ENCODE results near the gene DCLK1. TPM values are rescaled to one million over a fixed set of nuclear protein-coding genes. Genes with fewer than 3 reads are reported as not detected.
"Not testable (repeated sequence)": the region's sequence is repeated elsewhere in the genome, so short reads cannot be mapped to it uniquely, and the experiment has no call there.

DCLK1 gene
- total and polyA plus RNA-seq, 7 experiments from 2014 or later = not detected

GRCh38 chr13:36105726-36106125, 25.5 kb downstream of the DCLK1 start:
- H3K9me3 ChIP-seq (ENCODE audit: control insufficient read depth in 2 of 3, low read length in 3 of 3) = peaks cover 0 to 3% (median 0%) of the 10 kb centered on the region in 3 experiments
- Mint-ChIP-seq H3K4me1 (no peaks in the 10 kb centered on the region), H3K27me3 (peaks cover 0 to 4% (median 0%) of the 10 kb centered on the region in 5 donors), H3K27ac (no peak overlapping the region), H3K4me3 (no peak overlapping the region), H3K36me3 (no peaks in the 10 kb centered on the region), H3K9me3 (peaks cover 0 to 13% (median 4%) of the 10 kb centered on the region in 11 donors)
- DNase-seq (no peak), ATAC-seq (no peak)
- H3K4me3 ChIP-seq (ENCODE audit: low read length) = no peak overlapping the region
- intact Hi-C loops (cut with micrococcal nuclease) = no loop called here
- no peak overlapping the region for H3K27ac ChIP-seq (ENCODE audit: low read depth, low read length)
- ChIA-PET CTCF (no interaction called here), POLR2A (no interaction called here)
- H3K4me1 ChIP-seq (ENCODE audit: control insufficient read depth in 2 of 2, insufficient read depth in 2 of 2, low read length in 2 of 2) = no peaks in the 10 kb centered on the region
- no peaks in the 10 kb centered on the region for H3K36me3 ChIP-seq (ENCODE audit: control insufficient read depth in 2 of 3, insufficient read depth in 3 of 3, low read length in 3 of 3)
- no peaks in the 10 kb centered on the region for H3K27me3 ChIP-seq (ENCODE audit: control insufficient read depth in 2 of 2, insufficient read depth in 2 of 2, low read length in 2 of 2)

DNA sequence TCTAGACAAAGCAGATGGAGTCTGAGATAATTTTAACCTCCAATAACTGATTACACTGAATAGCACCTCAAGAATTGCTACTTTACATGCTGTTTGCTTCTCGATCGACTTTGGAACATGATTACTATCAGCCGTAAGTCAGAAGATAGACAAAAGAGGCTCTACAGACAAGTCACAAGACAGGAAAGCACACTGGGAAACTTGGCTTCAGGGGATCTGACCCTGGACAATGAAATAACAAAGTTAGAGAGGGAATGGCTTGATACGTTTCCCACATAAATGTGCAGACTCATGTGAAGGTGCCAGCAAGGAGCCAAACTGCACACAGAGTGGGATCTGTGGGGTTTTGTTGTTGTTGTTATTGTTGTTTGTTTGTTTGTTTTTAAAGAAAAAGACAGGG, 28.5 kb downstream of the DCLK1 start:
- Mint-ChIP-seq H3K27ac (no peak overlapping the region), H3K27me3 (no peaks in the 10 kb centered on the region), H3K36me3 (no peaks in the 10 kb centered on the region), H3K4me1 (no peaks in the 10 kb centered on the region), H3K4me3 (no peak overlapping the region), H3K9me3 (peaks cover 0 to 7% (median 2%) of the 10 kb centered on the region in 11 donors)
- H3K9me3 ChIP-seq (ENCODE audit: control insufficient read depth in 2 of 3, low read length in 3 of 3) = peaks cover 0 to 3% (median 0%) of the 10 kb centered on the region in 3 experiments
- ChIA-PET CTCF (no interaction called here), POLR2A (no interaction called here)
- no peak overlapping the region for H3K4me3 ChIP-seq (ENCODE audit: low read length)
- DNase-seq (no peak), ATAC-seq (no peak)
- H3K27me3 ChIP-seq (ENCODE audit: control insufficient read depth in 2 of 2, insufficient read depth in 2 of 2, low read length in 2 of 2) = no peaks in the 10 kb centered on the region
- intact Hi-C loops (cut with micrococcal nuclease) = no loop called here
- H3K36me3 ChIP-seq (ENCODE audit: control insufficient read depth in 2 of 3, insufficient read depth in 3 of 3, low read length in 3 of 3) = no peaks in the 10 kb centered on the region
- no peak overlapping the region for H3K27ac ChIP-seq (ENCODE audit: low read depth, low read length)
- no peaks in the 10 kb centered on the region for H3K4me1 ChIP-seq (ENCODE audit: control insufficient read depth in 2 of 2, insufficient read depth in 2 of 2, low read length in 2 of 2)

GRCh38 chr13:36101907-36102306, 29.3 kb downstream of the DCLK1 start:
- H3K4me3 Mint-ChIP-seq; H3K9me3 Mint-ChIP-seq; H3K27me3 ChIP-seq (ENCODE audit: control insufficient read depth in 2 of 2, insufficient read depth in 2 of 2, low read length in 2 of 2); H3K27me3 Mint-ChIP-seq; H3K27ac ChIP-seq (ENCODE audit: low read depth, low read length); H3K4me1 ChIP-seq (ENCODE audit: control insufficient read depth in 2 of 2, insufficient read depth in 2 of 2, low read length in 2 of 2); H3K36me3 ChIP-seq (ENCODE audit: control insufficient read depth in 2 of 3, insufficient read depth in 3 of 3, low read length in 3 of 3); H3K27ac Mint-ChIP-seq; ATAC-seq; POLR2A ChIA-PET; DNase-seq; intact Hi-C loops (cut with micrococcal nuclease); H3K4me1 Mint-ChIP-seq; H3K36me3 Mint-ChIP-seq; H3K4me3 ChIP-seq (ENCODE audit: low read length); CTCF ChIA-PET; H3K9me3 ChIP-seq (ENCODE audit: control insufficient read depth in 2 of 3, low read length in 3 of 3): not testable (repeated sequence)

DNA sequence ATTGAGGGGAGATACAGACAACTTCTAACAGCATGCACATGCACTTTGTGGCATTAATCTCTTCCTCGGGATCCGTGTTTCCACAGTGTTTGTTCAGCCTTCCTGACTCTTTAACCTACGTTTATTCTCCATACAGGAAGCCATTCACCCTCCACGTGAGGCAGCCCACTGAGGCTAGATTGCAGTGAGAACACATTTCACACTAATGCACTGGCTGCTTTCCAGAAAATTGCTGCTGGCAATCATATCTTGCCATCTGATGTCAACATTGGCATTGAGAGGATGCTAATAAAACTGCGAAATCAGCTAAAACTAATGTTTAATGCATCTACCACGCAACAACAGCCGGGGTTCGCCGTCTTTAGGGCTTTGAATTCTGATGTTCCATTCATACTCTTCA, 30.0 kb downstream of the DCLK1 start:
- DNase-seq = no peak
- Mint-ChIP-seq H3K27me3 (no peaks in the 10 kb centered on the region), H3K4me3 (no peak overlapping the region), H3K27ac (no peak overlapping the region), H3K4me1 (no peaks in the 10 kb centered on the region), H3K9me3 (peaks cover 0 to 7% (median 2%) of the 10 kb centered on the region in 11 donors), H3K36me3 (no peaks in the 10 kb centered on the region)
- no peaks in the 10 kb centered on the region for H3K36me3 ChIP-seq (ENCODE audit: control insufficient read depth in 2 of 3, insufficient read depth in 3 of 3, low read length in 3 of 3)
- intact Hi-C loops (cut with micrococcal nuclease) = no loop called here
- H3K4me3 ChIP-seq (ENCODE audit: low read length) = no peak overlapping the region
- ATAC-seq = no peak
- H3K4me1 ChIP-seq (ENCODE audit: control insufficient read depth in 2 of 2, insufficient read depth in 2 of 2, low read length in 2 of 2) = no peaks in the 10 kb centered on the region
- ChIA-PET POLR2A (no interaction called here), CTCF (no interaction called here)
- H3K9me3 ChIP-seq (ENCODE audit: control insufficient read depth in 2 of 3, low read length in 3 of 3) = no peaks in the 10 kb centered on the region
- no peaks in the 10 kb centered on the region for H3K27me3 ChIP-seq (ENCODE audit: control insufficient read depth in 2 of 2, insufficient read depth in 2 of 2, low read length in 2 of 2)
- H3K27ac ChIP-seq (ENCODE audit: low read depth, low read length) = no peak overlapping the region

- no peak overlapping the region for H3K27ac ChIP-seq (ENCODE audit: low read depth, low read length)
- no peak overlapping the region for H3K4me3 ChIP-seq (ENCODE audit: low read length)
- no peaks in the 10 kb centered on the region for H3K36me3 ChIP-seq (ENCODE audit: control insufficient read depth in 2 of 3, insufficient read depth in 3 of 3, low read length in 3 of 3)
- DNase-seq = no peak
- H3K4me1 ChIP-seq (ENCODE audit: control insufficient read depth in 2 of 2, insufficient read depth in 2 of 2, low read length in 2 of 2) = no peaks in the 10 kb centered on the region
- Mint-ChIP-seq H3K9me3 (peaks cover 0 to 7% (median 2%) of the 10 kb centered on the region in 11 donors), H3K27me3 (no peaks in the 10 kb centered on the region), H3K4me3 (no peak overlapping the region), H3K27ac (no peak overlapping the region), H3K36me3 (no peaks in the 10 kb centered on the region), H3K4me1 (no peaks in the 10 kb centered on the region)
- intact Hi-C loops (cut with micrococcal nuclease) = no loop called here
- ATAC-seq = no peak
- H3K9me3 ChIP-seq (ENCODE audit: control insufficient read depth in 2 of 3, low read length in 3 of 3) = no peaks in the 10 kb centered on the region
- H3K27me3 ChIP-seq (ENCODE audit: control insufficient read depth in 2 of 2, insufficient read depth in 2 of 2, low read length in 2 of 2) = no peaks in the 10 kb centered on the region
- ChIA-PET CTCF (no interaction called here), POLR2A (no interaction called here)
Observed at GRCh38 chr13:36098080-36098479, 33.1 kb downstream of the DCLK1 start.

DNA sequence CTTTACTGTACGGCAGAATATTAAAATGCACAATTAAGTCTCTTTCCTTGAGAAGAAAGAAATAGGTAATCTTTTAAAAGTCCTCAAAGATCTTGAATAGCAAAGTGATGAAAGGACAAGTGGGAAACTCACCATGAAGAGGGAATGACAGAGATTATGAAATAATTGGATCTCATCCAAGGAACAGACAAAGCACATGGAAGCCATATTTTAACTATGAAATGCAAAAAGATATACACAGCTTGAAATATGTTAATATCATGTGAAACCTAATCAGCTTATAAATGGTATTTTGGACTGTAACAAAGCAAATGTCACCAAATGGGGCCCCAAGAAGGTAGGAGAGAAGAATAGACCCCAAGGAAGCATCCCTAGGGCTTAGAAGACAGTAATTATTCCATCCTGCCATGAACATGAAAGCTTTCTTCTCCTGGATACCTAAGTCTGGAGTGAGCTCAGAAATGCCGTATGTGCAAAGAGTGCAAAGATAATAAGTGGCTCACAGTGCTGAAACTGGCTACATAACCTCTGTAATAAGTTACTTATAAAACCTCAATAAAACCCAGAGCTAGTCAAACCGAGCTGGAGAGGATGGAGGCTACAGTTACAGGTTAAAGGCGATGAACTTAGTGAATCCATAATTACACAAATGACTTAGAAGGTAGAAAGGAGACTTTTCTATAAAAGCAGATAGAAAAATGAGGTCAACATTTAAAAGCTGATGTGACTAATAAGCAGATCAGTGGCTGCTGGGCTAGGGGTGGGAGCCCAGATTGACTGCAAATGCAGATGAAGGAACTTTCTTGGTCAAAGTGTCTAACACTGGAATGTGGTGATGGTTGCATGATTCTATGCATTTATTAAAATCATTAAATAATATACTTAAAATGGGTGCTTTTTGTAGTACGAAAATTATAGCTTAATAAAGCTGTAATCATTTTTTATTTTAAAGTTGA, 34.4 kb downstream of the DCLK1 start:
- Mint-ChIP-seq H3K27me3 (peaks cover 0 to 5% (median 3%) of the 10 kb centered on the region in 5 donors), H3K9me3 (peaks cover 0 to 10% (median 3%) of the 10 kb centered on the region in 11 donors), H3K4me3 (no peak overlapping the region), H3K36me3 (no peaks in the 10 kb centered on the region), H3K4me1 (no peaks in the 10 kb centered on the region), H3K27ac (no peak overlapping the region)
- Histone ChIP-seq H3K27ac (ENCODE audit: low read depth, low read length) (no peak overlapping the region), H3K36me3 (ENCODE audit: control insufficient read depth in 2 of 3, insufficient read depth in 3 of 3, low read length in 3 of 3) (no peaks in the 10 kb centered on the region), H3K27me3 (ENCODE audit: control insufficient read depth in 2 of 2, insufficient read depth in 2 of 2, low read length in 2 of 2) (no peaks in the 10 kb centered on the region), H3K4me3 (ENCODE audit: low read length) (no peak overlapping the region), H3K9me3 (ENCODE audit: control insufficient read depth in 2 of 3, low read length in 3 of 3) (no peaks in the 10 kb centered on the region), H3K4me1 (ENCODE audit: control insufficient read depth in 2 of 2, insufficient read depth in 2 of 2, low read length in 2 of 2) (no peaks in the 10 kb centered on the region)
- ATAC-seq = no peak
- CTCF ChIA-PET = no interaction called here
- intact Hi-C loops (cut with micrococcal nuclease) = no loop called here
- POLR2A ChIA-PET = no interaction called here
- DNase-seq = no peak

- H3K36me3 Mint-ChIP-seq = no peaks in the 10 kb centered on the region
- Histone ChIP-seq H3K4me3 (ENCODE audit: low read length) (no peak overlapping the region), H3K27ac (ENCODE audit: low read depth, low read length) (no peak overlapping the region), H3K4me1 (ENCODE audit: control insufficient read depth in 2 of 2, insufficient read depth in 2 of 2, low read length in 2 of 2) (no peaks in the 10 kb centered on the region), H3K36me3 (ENCODE audit: control insufficient read depth in 2 of 3, insufficient read depth in 3 of 3, low read length in 3 of 3) (no peaks in the 10 kb centered on the region), H3K9me3 (ENCODE audit: control insufficient read depth in 2 of 3, low read length in 3 of 3) (peaks cover 0 to 3% (median 0%) of the 10 kb centered on the region in 3 experiments), H3K27me3 (ENCODE audit: control insufficient read depth in 2 of 2, insufficient read depth in 2 of 2, low read length in 2 of 2) (no peaks in the 10 kb centered on the region)
- H3K4me3 Mint-ChIP-seq = no peak overlapping the region
- no peak overlapping the region for H3K27ac Mint-ChIP-seq
- H3K27me3 Mint-ChIP-seq = peaks cover 0 to 5% (median 3%) of the 10 kb centered on the region in 5 donors
- POLR2A ChIA-PET = no interaction called here
- intact Hi-C loops (cut with micrococcal nuclease) = no loop called here
- peaks cover 0 to 17% (median 5%) of the 10 kb centered on the region in 11 donors for H3K9me3 Mint-ChIP-seq
- CTCF ChIA-PET = no interaction called here
- no peak for ATAC-seq
- H3K4me1 Mint-ChIP-seq = no peaks in the 10 kb centered on the region
- DNase-seq = no peak
Observed at GRCh38 chr13:36094478-36094877, 36.7 kb downstream of the DCLK1 start.
